Activated CD8-positive, alpha-beta memory T cell treated with anti-CD3 and anti-CD28 coated beads, Interleukin-2, amount 50 U/mL, for 24 hours (primary cell): ENCODE data around the gene HRH1.
"Not testable (repeated sequence)": the region's sequence is repeated elsewhere in the genome, so short reads cannot be mapped to it uniquely, and the experiment has no call there.

ENCODE experiments used
- DNase-seq: peaks from one replicate; pipeline ENCODE4 v3.0.0-alpha.2; 2020; ENCODE audit errors: extremely low read depth

Gene HRH1

GRCh38 chr3:11170052-11170770 is 15.9 kb downstream of the HRH1 start:
- DNase-seq: no peak

GRCh38 chr3:11172096-11172690 is 17.9 kb downstream of the HRH1 start:
- DNase-seq: no peak

GRCh38 chr3:11173828-11174465 is 19.7 kb downstream of the HRH1 start:
- no peak for DNase-seq

GRCh38 chr3:11178421-11178820 is 24.1 kb downstream of the HRH1 start:
- DNase-seq: no peak

GRCh38 chr3:11184328-11184969 is 30.2 kb downstream of the HRH1 start:
- DNase-seq: not testable (repeated sequence)

GRCh38 chr3:11185144-11185543 is 30.9 kb downstream of the HRH1 start:
- no peak for DNase-seq

GRCh38 chr3:11185564-11186317 is 31.4 kb downstream of the HRH1 start:
- DNase-seq: no peak

GRCh38 chr3:11186318-11186692 is 32.0 kb downstream of the HRH1 start:
- no peak for DNase-seq

- DNase-seq: no peak
These were observed 32.5 kb downstream of the HRH1 start for GRCh38 chr3:11186771-11187191.

GRCh38 chr3:11187681-11188080 is 33.4 kb downstream of the HRH1 start:
- no peak for DNase-seq

- no peak for DNase-seq
These were observed 33.9 kb downstream of the HRH1 start for GRCh38 chr3:11188231-11188630.

GRCh38 chr3:11195201-11195600 is 40.9 kb downstream of the HRH1 start:
- DNase-seq: no peak

- DNase-seq: no peak
These were observed 41.5 kb downstream of the HRH1 start for GRCh38 chr3:11195721-11196332.

GRCh38 chr3:11197484-11197883 is 43.2 kb downstream of the HRH1 start:
- no peak for DNase-seq

GRCh38 chr3:11198070-11198469 is 43.8 kb downstream of the HRH1 start:
- no peak for DNase-seq

GRCh38 chr3:11198495-11198894 is 44.2 kb downstream of the HRH1 start:
- DNase-seq: no peak

- no peak for DNase-seq
These were observed 45.9 kb downstream of the HRH1 start for GRCh38 chr3:11199902-11200845.

GRCh38 chr3:11201251-11202019 is 47.1 kb downstream of the HRH1 start:
- no peak for DNase-seq

GRCh38 chr3:11203961-11204360 is 49.7 kb downstream of the HRH1 start:
- no peak for DNase-seq
